ENCODE data around the gene LYPD3. TPM values are rescaled to one million over a fixed set of nuclear protein-coding genes. Genes with fewer than 3 reads are reported as not detected.

Gene LYPD3
- total and polyA plus RNA-seq, 2 donors (not counting 3 experiments of a cell fraction or from before 2014, with no cell fraction given), result 0.52 TPM; not detected in 1

DNA sequence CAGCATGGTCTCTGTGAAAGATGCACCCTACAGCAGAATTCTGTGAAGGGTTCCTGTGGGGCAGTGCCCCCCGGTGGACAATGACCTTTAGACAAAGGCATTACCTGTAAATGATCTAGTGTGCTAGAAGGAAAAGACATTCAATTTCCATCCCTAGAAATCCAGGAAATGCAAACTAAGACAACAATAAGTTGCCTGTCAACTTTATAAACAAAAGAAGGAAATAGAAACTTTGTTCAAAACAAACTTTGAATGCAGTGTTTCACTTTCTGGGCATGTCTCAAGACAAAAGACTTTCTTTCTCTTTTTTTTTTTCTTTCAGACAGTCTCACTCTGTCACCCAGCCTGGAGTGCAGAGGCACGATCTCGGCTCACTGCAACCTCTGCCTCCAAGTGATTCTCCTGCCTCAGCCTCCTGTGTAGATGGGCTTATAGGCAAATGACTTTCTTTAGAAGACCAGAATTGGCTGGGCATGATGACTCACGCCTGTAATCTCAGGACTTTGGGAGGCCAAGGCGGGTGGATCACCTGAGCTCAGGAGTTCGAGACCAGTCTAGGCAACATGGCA, 35.2 kb downstream of the LYPD3 start:
- no peaks in the 10 kb centered on the region for H4K20me1 ChIP-seq (replicated peaks; ENCODE audit: control insufficient read depth, extremely low read depth, insufficient read depth, low read length)
- FAIRE-seq (no peak), DNase-seq (ENCODE audit: low read depth, low spot score) (no peak)
- no peaks in the 10 kb centered on the region for H3K9me1 ChIP-seq (replicated peaks; ENCODE audit: control insufficient read depth, extremely low read depth, insufficient read depth, low read length)
- no peaks in the 10 kb centered on the region for H3K36me3 ChIP-seq (ENCODE audit: control insufficient read depth in 2 of 2, extremely low read depth in 1 of 2, insufficient read depth in 2 of 2, low read length in 2 of 2)
- no peak overlapping the region for H3K9ac ChIP-seq (replicated peaks; ENCODE audit: extremely low read depth, insufficient read depth, low read length)
- no peak overlapping the region for H3K4me2 ChIP-seq (ENCODE audit: insufficient read depth, low read length)
- POLR2A ChIA-PET, result interaction anchor here (0.7 kb wide), 1 partner anchor 393 kb away, joined by 3 read pairs; no protein-coding TSS in a partner anchor
- no peaks in the 10 kb centered on the region for H3K79me2 ChIP-seq (ENCODE audit: control insufficient read depth, insufficient read depth, low read length)
- H2AFZ ChIP-seq (ENCODE audit: low read depth, low read length), result no peak overlapping the region
- dilution Hi-C loops (cut with MboI; ENCODE audit: extremely low pct_ligation_motif_present, low sequenced_read_pairs), result no loop called here
- peaks cover 2% of the 10 kb centered on the region for H3K4me1 ChIP-seq (ENCODE audit: control insufficient read depth, extremely low read depth, insufficient read depth, low read length)
- H3K27ac ChIP-seq (ENCODE audit: insufficient read depth, low read depth, low read length), result no peak overlapping the region
- intact Hi-C loops (cut with micrococcal nuclease), result no loop called here
- H3K27me3 ChIP-seq (ENCODE audit: control insufficient read depth in 2 of 2, insufficient read depth in 2 of 2, low read length in 2 of 2), result no peaks in the 10 kb centered on the region
- no peak for TF ChIP-seq JUN (IDR thresholded peaks at IDR 0.05; ENCODE audit: borderline replicate concordance, insufficient read depth, insufficient read length, low read depth)
- TF ChIP-seq MYC (IDR thresholded peaks at IDR 0.05; ENCODE audit: low read depth, low read length), result no peak
- TF ChIP-seq, protein P1, sequence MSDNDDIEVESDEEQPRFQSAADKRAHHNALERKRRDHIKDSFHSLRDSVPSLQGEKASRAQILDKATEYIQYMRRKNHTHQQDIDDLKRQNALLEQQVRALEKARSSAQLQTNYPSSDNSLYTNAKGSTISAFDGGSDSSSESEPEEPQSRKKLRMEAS (IDR thresholded peaks at IDR 0.05; ENCODE audit: insufficient read depth, insufficient read length), result no peak
- TF ChIP-seq, protein P2, sequence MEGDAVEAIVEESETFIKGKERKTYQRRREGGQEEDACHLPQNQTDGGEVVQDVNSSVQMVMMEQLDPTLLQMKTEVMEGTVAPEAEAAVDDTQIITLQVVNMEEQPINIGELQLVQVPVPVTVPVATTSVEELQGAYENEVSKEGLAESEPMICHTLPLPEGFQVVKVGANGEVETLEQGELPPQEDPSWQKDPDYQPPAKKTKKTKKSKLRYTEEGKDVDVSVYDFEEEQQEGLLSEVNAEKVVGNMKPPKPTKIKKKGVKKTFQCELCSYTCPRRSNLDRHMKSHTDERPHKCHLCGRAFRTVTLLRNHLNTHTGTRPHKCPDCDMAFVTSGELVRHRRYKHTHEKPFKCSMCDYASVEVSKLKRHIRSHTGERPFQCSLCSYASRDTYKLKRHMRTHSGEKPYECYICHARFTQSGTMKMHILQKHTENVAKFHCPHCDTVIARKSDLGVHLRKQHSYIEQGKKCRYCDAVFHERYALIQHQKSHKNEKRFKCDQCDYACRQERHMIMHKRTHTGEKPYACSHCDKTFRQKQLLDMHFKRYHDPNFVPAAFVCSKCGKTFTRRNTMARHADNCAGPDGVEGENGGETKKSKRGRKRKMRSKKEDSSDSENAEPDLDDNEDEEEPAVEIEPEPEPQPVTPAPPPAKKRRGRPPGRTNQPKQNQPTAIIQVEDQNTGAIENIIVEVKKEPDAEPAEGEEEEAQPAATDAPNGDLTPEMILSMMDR (IDR thresholded peaks at IDR 0.05; ENCODE audit: extremely low read depth in 1 of 2, insufficient read depth in 1 of 2, low read depth in 1 of 2, low read length in 2 of 2), result no peak
- no peak for TF ChIP-seq POLR2AphosphoS5 (IDR thresholded peaks at IDR 0.05; ENCODE audit: insufficient read depth, low read depth, low read length)
- TF ChIP-seq EZH2 (IDR thresholded peaks at IDR 0.05; ENCODE audit: borderline replicate concordance, low read depth, low read length, severe bottlenecking), result no peak
- TF ChIP-seq FOS (IDR thresholded peaks at IDR 0.05; ENCODE audit: borderline replicate concordance, insufficient read depth, low read length), result no peak
- no peak for TF ChIP-seq GATA2 (IDR thresholded peaks at IDR 0.05; ENCODE audit: insufficient read depth, insufficient read length, low read depth, low read length)
- no peak for TF ChIP-seq POLR2A (IDR thresholded peaks at IDR 0.05; ENCODE audit: low read depth, low read length)
- no peak overlapping the region for H3K4me3 ChIP-seq (replicated peaks in 1 of 3; ENCODE audit: insufficient read depth in 1 of 3, low read depth in 1 of 3, low read length in 3 of 3)
- no peaks in the 10 kb centered on the region for H3K9me3 ChIP-seq (replicated peaks; ENCODE audit: control insufficient read depth, insufficient read depth, low read length)
- no TSS peak for BruUV-seq (replicated peaks)
- CTCF ChIA-PET, result interaction anchor here (0.8 to 3.4 kb wide), 2 partner anchors 9 to 90 kb away, joined by 3 to 108 read pairs; no protein-coding TSS in a partner anchor

Data from endothelial cell of umbilical vein (primary cell).